H1 (cell line): Measurements from ENCODE around the gene NANOGP8. TPM values are rescaled to one million over a fixed set of nuclear protein-coding genes. Genes with fewer than 3 reads are reported as not detected.
A peak's percentile ranks its signal among the peaks of the same experiment; 100 is the strongest.

Experiments used
- ASH2L ChIP-seq: fragments of 200-600, 300-600 bp; sonication (generic); IDR thresholded peaks from one replicate; pipeline ENCODE4 v1.7.1; 2017; ENCODE audit warnings: low read length
- CBX5 ChIP-seq: fragments of 300-800, 300-1000 bp; sonication (generic); IDR thresholded peaks from 2 replicates; pipeline ENCODE4 v1.7.1; 2016; ENCODE audit warnings: antibody characterized with exemption, low read length, low read depth
- MAX ChIP-seq: IDR thresholded peaks from 2 replicates; pipeline ENCODE4 v1.6.1; 2012; ENCODE audit warnings: inconsistent platforms
- NANOG ChIP-seq: IDR thresholded peaks from 2 replicates; pipeline ENCODE4 v1.6.1; 2011; ENCODE audit warnings: low read length, low read depth, mild to moderate bottlenecking, inconsistent platforms; ENCODE audit not compliant: insufficient read depth, poor library complexity, severe bottlenecking
- PHF8 ChIP-seq: fragments of 200-600 bp; sonication (generic); conservative IDR thresholded peaks from 2 replicates; pipeline ENCODE4 v1.7.1; 2012; ENCODE audit warnings: low read depth, mild to moderate bottlenecking, inconsistent platforms, low read length, moderate library complexity
- RBBP5 ChIP-seq: IDR thresholded peaks from 2 replicates; pipeline ENCODE4 v1.7.1; 2012; ENCODE audit warnings: low read depth, mild to moderate bottlenecking, inconsistent platforms, low read length, moderate library complexity, borderline replicate concordance
- RFX5 ChIP-seq: IDR thresholded peaks from 2 replicates; pipeline ENCODE4 v1.6.1; 2011; ENCODE audit warnings: low read depth, low read length, improper control_type of control experiment, borderline replicate concordance
- polyA plus RNA-seq, 7 experiments: library from polyadenylated mRNA; depleted of rRNA in 3 of 7; stranded (reverse) in 5 of 7; unstranded in 2 of 7; fragments of >200 nt in 5 of 7; fragments of 200-250 nt in 2 of 7; gene quantifications; 1 replicate in 5 of 7; 2 replicates in 1 of 7; 4 replicates in 1 of 7; pipeline versions ENCODE4 v1.2.1 to v1.2.3, GENCODE V29; 2011 to 2013; ENCODE audit warnings: missing spikeins in 2 of 7, mixed read lengths in 2 of 7
- total RNA-seq: library from RNA; stranded (reverse); fragmentation: NEBNext Ultra II Directional; extraction: Animal tissue kit (Norgen Biotek cat#: 25700); gene quantifications from 2 replicates; pipeline ENCODE4 v1.2.1, GENCODE V29; 2021

The NANOGP8 gene
- total and polyA plus RNA-seq, 2 of the 8 experiments (the other 6 are each of a cell fraction or from before 2014, with no cell fraction given): 23.3 to 40.6 TPM

GRCh38 chr15:35061825-35062737, 23.0 kb downstream of the NANOGP8 start (continued):
- no peak for TF ChIP-seq RFX5
- peak; percentile 65 for TF ChIP-seq ASH2L
- no peak for TF ChIP-seq NANOG
- TF ChIP-seq PHF8: no peak
- no peak for TF ChIP-seq CBX5
- TF ChIP-seq RBBP5: no peak
- TF ChIP-seq MAX: no peak
- TF ChIP-seq, all 59 proteins: peak for 2
